B cell (primary cell): ENCODE data around the gene MCTP1. TPM values are rescaled to one million over a fixed set of nuclear protein-coding genes. Genes with fewer than 3 reads are reported as not detected.

Experiments used
- ATAC-seq: fragments of 200-7000 bp; cut with Tn5 transposase; one replicate; pipeline ENCODE4 v1.10.0; 2021; ENCODE audit warnings: low read depth, mild to moderate bottlenecking, moderate number of reproducible peaks, moderate library complexity
- CTCF ChIA-PET: fragments of 350-600 bp; sonication (Branson Sonifier 250); formaldehyde crosslinking; loops from one replicate; lab custom pipeline; 2021; ENCODE audit warnings: antibody characterized with exemption, inconsistent platforms; lab: Charles Lee
- POLR2A ChIA-PET: fragments of 350-600 bp; sonication (Branson Sonifier 250); formaldehyde crosslinking; loops from one replicate; lab custom pipeline; 2021; ENCODE audit warnings: antibody characterized with exemption; lab: Charles Lee
- DNase-seq: peaks from one replicate; pipeline ENCODE4 v3.0.0; 2013
- H2AFZ ChIP-seq: 2 replicates; pipeline ENCODE4 v1.6.1; 2012; ENCODE audit warnings: mild to moderate bottlenecking, low read depth, low read length; ENCODE audit not compliant: insufficient read depth, poor library complexity, severe bottlenecking
- H3K27ac ChIP-seq, 2 donors: 1 replicate in 1 of 2; 2 replicates in 1 of 2; pipeline ENCODE4 v1.5.1; 2012 to 2013; ENCODE audit warnings: low read length in 2 of 2, mild to moderate bottlenecking in 2 of 2, moderate library complexity in 1 of 2
- H3K27me3 ChIP-seq, 4 experiments: fragments of 200-600 bp in 1 of 4; sonication (generic) in 1 of 4; replicated peaks in 1 of 4; 1 replicate in 2 of 4; 2 replicates in 2 of 4; pipeline versions ENCODE4 v1.6.1 to v1.7.0; 2013 to 2016; ENCODE audit warnings: low read length in 3 of 4, mild to moderate bottlenecking in 2 of 4, mixed read lengths in 1 of 4, moderate library complexity in 1 of 4; ENCODE audit not compliant: insufficient read depth in 4 of 4, control insufficient read depth in 3 of 4; ENCODE audit errors: control extremely low read depth in 1 of 4
- H3K36me3 ChIP-seq, 2 experiments: replicated peaks in 1 of 2; 1 replicate in 1 of 2; 2 replicates in 1 of 2; pipeline versions ENCODE4 v1.6.1 to v1.7.1; 2013; ENCODE audit warnings: low read length in 1 of 2; ENCODE audit not compliant: insufficient read depth in 2 of 2, control insufficient read depth in 1 of 2; ENCODE audit errors: control extremely low read depth in 1 of 2, extremely low read depth in 1 of 2
- H3K4me1 ChIP-seq, 2 donors: fragments of 200-600 bp in 1 of 2; sonication (generic) in 1 of 2; 1 replicate in 1 of 2; 2 replicates in 1 of 2; pipeline versions ENCODE4 v1.5.1 to v1.6.1; 2013 to 2017; ENCODE audit warnings: low read length in 2 of 2; ENCODE audit not compliant: control insufficient read depth in 2 of 2, insufficient read depth in 2 of 2
- H3K4me2 ChIP-seq: replicated peaks from 2 replicates; pipeline ENCODE3; 2012; ENCODE audit warnings: mild to moderate bottlenecking, low read depth, low read length; ENCODE audit not compliant: poor library complexity, severe bottlenecking
- H3K4me3 ChIP-seq, 5 experiments: fragments of 200-600 bp in 1 of 5; sonication (generic) in 1 of 5; 1 replicate in 3 of 5; 2 replicates in 2 of 5; pipeline versions ENCODE4 v1.5.1 to v1.7.0; 2011 to 2016; ENCODE audit warnings: low read length in 4 of 5, mild to moderate bottlenecking in 4 of 5, low read depth in 2 of 5, control low read depth in 1 of 5, moderate library complexity in 1 of 5; ENCODE audit not compliant: insufficient read depth in 1 of 5; ENCODE audit errors: control extremely low read depth in 1 of 5, extremely low read depth in 1 of 5
- H3K79me2 ChIP-seq: fragments of 200-600 bp; sonication (generic); one replicate; pipeline ENCODE4 v1.6.0; 2016; ENCODE audit warnings: low read length; ENCODE audit not compliant: control insufficient read depth, insufficient read depth
- H3K9ac ChIP-seq: fragments of 200-600 bp; sonication (generic); 2 replicates; pipeline ENCODE4 v1.6.1; 2017; ENCODE audit warnings: mild to moderate bottlenecking, low read length, moderate library complexity
- H3K9me3 ChIP-seq, 3 donors: one replicate each; pipeline versions ENCODE4 v1.6.1 to v1.7.1; 2013; ENCODE audit warnings: low read length in 2 of 3; ENCODE audit not compliant: control insufficient read depth in 2 of 3, insufficient read depth in 1 of 3; ENCODE audit errors: control extremely low read depth in 1 of 3
- H4K20me1 ChIP-seq: 2 replicates; pipeline ENCODE4 v1.6.0; 2012; ENCODE audit warnings: mild to moderate bottlenecking, low read length; ENCODE audit not compliant: insufficient read depth, control insufficient read depth, poor library complexity, severe bottlenecking
- H3K27ac Mint-ChIP-seq: one replicate; pipeline ENCODE4 v1.8.0; 2021; ENCODE audit warnings: mixed read lengths
- H3K27me3 Mint-ChIP-seq: one replicate; pipeline ENCODE4 v1.8.0; 2021; ENCODE audit warnings: mixed read lengths
- H3K4me1 Mint-ChIP-seq: one replicate; pipeline ENCODE4 v1.8.0; 2021; ENCODE audit warnings: mixed read lengths
- H3K4me3 Mint-ChIP-seq: one replicate; pipeline ENCODE4 v1.8.0; 2021; ENCODE audit warnings: mixed read lengths
- H3K9me3 Mint-ChIP-seq: one replicate; pipeline ENCODE4 v1.8.0; 2022; ENCODE audit warnings: mixed read lengths; ENCODE audit not compliant: insufficient read depth
- EZH2 ChIP-seq: IDR thresholded peaks from 2 replicates; pipeline ENCODE4 v1.6.1; 2012; ENCODE audit warnings: borderline replicate concordance, low read depth, mild to moderate bottlenecking, moderate library complexity, low read length; ENCODE audit not compliant: insufficient read depth, poor library complexity, severe bottlenecking
- WGBS: methylation state at CpG from one replicate; pipeline ENCODE4 v1.1.5; 2013; ENCODE audit warnings: missing lambda C conversion rate; ENCODE audit not compliant: insufficient coverage; 5-methylcytosine and 5-hydroxymethylcytosine counted together
- intact Hi-C: fragments of 100-400 bp; cut with micrococcal nuclease; formaldehyde crosslinking; loops from one replicate; pipeline ENCODE4 v1.10.0; 2022
- polyA plus RNA-seq: library from polyadenylated mRNA; depleted of rRNA; stranded (reverse); fragments of >200 nt; gene quantifications from 2 replicates; pipeline ENCODE4 v1.2.3, GENCODE V29; 2012
- total RNA-seq, 2 donors: library from RNA; stranded (reverse); fragments of 120-200 nt in 1 of 2; gene quantifications; 1 replicate in 1 of 2; 2 replicates in 1 of 2; pipeline versions ENCODE4 v1.2.3 to v1.2.4, GENCODE V29; 2013 to 2022
- TF ChIP-seq, protein P1 (sequence below): fragments of 200-600 bp; IDR thresholded peaks from one replicate; pipeline ENCODE4 v1.8.0; 2022; ENCODE audit warnings: antibody characterized with exemption, mild to moderate bottlenecking

The MCTP1 gene
- total and polyA plus RNA-seq, 2 donors (not counting 1 experiment from before 2014, with no cell fraction given) = 0.42 to 2.5 TPM

DNA sequence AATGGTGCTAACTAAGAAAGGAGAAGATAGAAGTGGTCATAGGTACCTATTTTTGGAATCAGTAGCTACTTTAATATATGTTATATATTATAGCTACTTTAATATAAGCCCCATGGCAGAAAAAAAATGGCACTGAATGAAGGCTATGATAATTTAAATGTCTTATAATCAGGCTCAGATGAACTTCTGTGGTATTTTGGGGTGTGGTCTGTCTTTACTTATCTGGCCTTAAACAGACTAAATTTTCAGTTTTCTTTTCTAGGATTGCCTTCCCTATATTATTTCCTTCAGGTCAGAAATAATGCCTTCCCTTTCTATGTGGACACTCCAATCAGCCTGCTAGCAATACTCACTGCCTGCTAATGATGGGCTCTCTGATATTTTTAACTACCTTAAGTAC lies 374.2 kb downstream of the MCTP1 start:
- Histone ChIP-seq H3K27me3 (no peaks in the 10 kb centered on the region), H3K4me2 (no peak overlapping the region), H3K4me3 (no peak overlapping the region), H3K36me3 (no peaks in the 10 kb centered on the region), H3K79me2 (no peaks in the 10 kb centered on the region), H3K9ac (no peak overlapping the region), H4K20me1 (no peaks in the 10 kb centered on the region), H3K27ac (no peak overlapping the region), H2AFZ (no peak overlapping the region), H3K9me3 (no peaks in the 10 kb centered on the region), H3K4me1 (no peaks in the 10 kb centered on the region)
- Mint-ChIP-seq H3K27ac (no peak overlapping the region), H3K27me3 (no peaks in the 10 kb centered on the region), H3K9me3 (no peaks in the 10 kb centered on the region), H3K4me3 (no peak overlapping the region), H3K4me1 (no peaks in the 10 kb centered on the region)
- ATAC-seq (no peak), DNase-seq (no peak)
- intact Hi-C loops = no loop called here
- no peak for TF ChIP-seq EZH2
- TF ChIP-seq, protein P1, sequence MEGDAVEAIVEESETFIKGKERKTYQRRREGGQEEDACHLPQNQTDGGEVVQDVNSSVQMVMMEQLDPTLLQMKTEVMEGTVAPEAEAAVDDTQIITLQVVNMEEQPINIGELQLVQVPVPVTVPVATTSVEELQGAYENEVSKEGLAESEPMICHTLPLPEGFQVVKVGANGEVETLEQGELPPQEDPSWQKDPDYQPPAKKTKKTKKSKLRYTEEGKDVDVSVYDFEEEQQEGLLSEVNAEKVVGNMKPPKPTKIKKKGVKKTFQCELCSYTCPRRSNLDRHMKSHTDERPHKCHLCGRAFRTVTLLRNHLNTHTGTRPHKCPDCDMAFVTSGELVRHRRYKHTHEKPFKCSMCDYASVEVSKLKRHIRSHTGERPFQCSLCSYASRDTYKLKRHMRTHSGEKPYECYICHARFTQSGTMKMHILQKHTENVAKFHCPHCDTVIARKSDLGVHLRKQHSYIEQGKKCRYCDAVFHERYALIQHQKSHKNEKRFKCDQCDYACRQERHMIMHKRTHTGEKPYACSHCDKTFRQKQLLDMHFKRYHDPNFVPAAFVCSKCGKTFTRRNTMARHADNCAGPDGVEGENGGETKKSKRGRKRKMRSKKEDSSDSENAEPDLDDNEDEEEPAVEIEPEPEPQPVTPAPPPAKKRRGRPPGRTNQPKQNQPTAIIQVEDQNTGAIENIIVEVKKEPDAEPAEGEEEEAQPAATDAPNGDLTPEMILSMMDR = no peak
- CTCF ChIA-PET = interaction anchor here (1.4 kb wide), 1 partner anchor 11 kb away, joined by 6 read pairs; no protein-coding TSS in a partner anchor
- POLR2A ChIA-PET = no interaction called here

DNA sequence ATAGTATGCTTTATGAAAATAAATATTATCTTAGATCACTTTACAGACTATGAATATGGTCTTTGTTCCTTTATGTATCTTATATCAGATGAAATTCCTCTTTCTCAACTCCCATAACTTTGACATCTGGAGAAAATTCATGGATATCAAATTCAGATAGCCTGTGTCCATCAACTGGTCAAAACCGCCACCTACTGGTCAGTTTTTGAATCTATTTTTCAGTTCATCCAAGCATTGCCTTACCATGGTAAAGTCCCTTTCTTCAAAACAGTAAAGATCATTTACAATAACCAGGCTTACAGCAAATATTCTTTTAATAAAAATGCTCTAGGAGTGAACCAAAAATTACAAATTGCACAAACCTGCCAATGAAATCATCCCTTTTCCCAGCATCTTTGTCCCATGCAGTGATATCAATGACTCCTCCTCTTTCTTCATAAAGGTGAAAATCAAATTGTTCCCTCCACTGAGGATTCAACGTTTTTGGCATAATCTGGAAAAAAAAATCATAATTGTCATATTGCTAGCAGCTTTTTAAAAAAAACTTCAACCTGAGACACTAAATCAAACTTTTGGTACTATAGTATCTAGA lies 375.9 kb downstream of the MCTP1 start:
- POLR2A ChIA-PET = no interaction called here

More for the DNA sequence above, 375.9 kb downstream of the MCTP1 start:
- H3K4me2 ChIP-seq = no peak overlapping the region
- no peaks in the 10 kb centered on the region for H3K79me2 ChIP-seq
- H3K9me3 Mint-ChIP-seq = no peaks in the 10 kb centered on the region
- no peaks in the 10 kb centered on the region for H4K20me1 ChIP-seq
- CTCF ChIA-PET = interaction anchor here (1.6 kb wide), 1 partner anchor 385 kb away, joined by 7 read pairs; no protein-coding TSS in a partner anchor
- no peaks in the 10 kb centered on the region for H3K9me3 ChIP-seq
- no peak overlapping the region for H3K4me3 ChIP-seq
- H2AFZ ChIP-seq = no peak overlapping the region
- H3K27me3 Mint-ChIP-seq = no peaks in the 10 kb centered on the region
- DNase-seq (peak; percentile 5), ATAC-seq (no peak)
- WGBS = 25% methylated on average over 1 of the region's 2 CpGs
- no peaks in the 10 kb centered on the region for H3K4me1 Mint-ChIP-seq
- intact Hi-C loops = no loop called here
- no peak overlapping the region for H3K4me3 Mint-ChIP-seq
- H3K27ac Mint-ChIP-seq = no peak overlapping the region
- no peaks in the 10 kb centered on the region for H3K27me3 ChIP-seq
- H3K36me3 ChIP-seq = no peaks in the 10 kb centered on the region
- H3K9ac ChIP-seq = no peak overlapping the region
- H3K4me1 ChIP-seq = no peaks in the 10 kb centered on the region
- H3K27ac ChIP-seq = no peak overlapping the region
- TF ChIP-seq, protein P1 = peak; percentile 62
- no peak for TF ChIP-seq EZH2
